Neural progenitor cell (in vitro differentiated cells): ENCODE measurements around the gene VIM.

Experiments used
- EZH2phosphoT487 ChIP-seq: fragments of 200-600 bp; sonication (generic); IDR thresholded peaks from 2 replicates; pipeline ENCODE4 v1.6.1; 2017; ENCODE audit warnings: antibody characterized with exemption
- TF ChIP-seq, protein P1 (sequence below): fragments of 200-600 bp; sonication (generic); IDR thresholded peaks from 2 replicates; pipeline ENCODE4 v1.5.1; 2017; ENCODE audit warnings: antibody characterized with exemption, mild to moderate bottlenecking

DNA sequence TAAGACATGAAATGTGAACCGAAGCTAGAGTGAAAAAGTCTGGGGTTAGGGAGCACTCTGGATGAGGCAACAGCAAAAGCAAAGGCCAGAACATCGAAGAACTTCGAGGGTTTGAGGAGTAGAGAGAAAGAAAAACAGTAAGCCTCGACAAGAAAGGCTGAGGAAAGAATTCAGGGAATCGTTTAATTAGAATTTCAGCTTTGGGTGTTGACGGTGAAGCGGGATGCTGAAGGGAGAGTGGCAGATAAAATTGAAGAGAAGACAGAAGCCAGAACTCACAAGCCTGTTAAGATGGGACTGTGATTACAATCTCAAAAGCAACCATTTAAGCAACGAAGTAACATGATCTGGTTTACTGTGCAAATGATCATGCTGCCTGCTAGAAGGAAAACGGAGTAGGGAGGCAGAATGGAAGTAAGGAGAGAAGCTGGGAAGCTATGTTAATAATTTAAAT is 28.7 kb upstream of the VIM start:
- no peak for TF ChIP-seq EZH2phosphoT487
- TF ChIP-seq, protein P1, sequence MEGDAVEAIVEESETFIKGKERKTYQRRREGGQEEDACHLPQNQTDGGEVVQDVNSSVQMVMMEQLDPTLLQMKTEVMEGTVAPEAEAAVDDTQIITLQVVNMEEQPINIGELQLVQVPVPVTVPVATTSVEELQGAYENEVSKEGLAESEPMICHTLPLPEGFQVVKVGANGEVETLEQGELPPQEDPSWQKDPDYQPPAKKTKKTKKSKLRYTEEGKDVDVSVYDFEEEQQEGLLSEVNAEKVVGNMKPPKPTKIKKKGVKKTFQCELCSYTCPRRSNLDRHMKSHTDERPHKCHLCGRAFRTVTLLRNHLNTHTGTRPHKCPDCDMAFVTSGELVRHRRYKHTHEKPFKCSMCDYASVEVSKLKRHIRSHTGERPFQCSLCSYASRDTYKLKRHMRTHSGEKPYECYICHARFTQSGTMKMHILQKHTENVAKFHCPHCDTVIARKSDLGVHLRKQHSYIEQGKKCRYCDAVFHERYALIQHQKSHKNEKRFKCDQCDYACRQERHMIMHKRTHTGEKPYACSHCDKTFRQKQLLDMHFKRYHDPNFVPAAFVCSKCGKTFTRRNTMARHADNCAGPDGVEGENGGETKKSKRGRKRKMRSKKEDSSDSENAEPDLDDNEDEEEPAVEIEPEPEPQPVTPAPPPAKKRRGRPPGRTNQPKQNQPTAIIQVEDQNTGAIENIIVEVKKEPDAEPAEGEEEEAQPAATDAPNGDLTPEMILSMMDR, result no peak
